Sigmoid colon (tissue), 4 donors: ENCODE measurements around the gene CDC40.

Experiments
- POLR2AphosphoS5 ChIP-seq, 4 donors: sonication (generic); formaldehyde crosslinking; IDR thresholded peaks; one replicate each; pipeline ENCODE4 v1.6.1; 2017; ENCODE audit warnings: antibody characterized with exemption in 4 of 4
- TF ChIP-seq, protein P1 (sequence below), 4 experiments: fragments of 450-650 bp in 3 of 4; fragments of 200-600 bp in 1 of 4; IDR thresholded peaks; one replicate each; pipeline ENCODE4 v1.5.1; 2016 to 2019; ENCODE audit warnings: antibody characterized with exemption in 4 of 4, mild to moderate bottlenecking in 3 of 4, moderate library complexity in 2 of 4

DNA sequence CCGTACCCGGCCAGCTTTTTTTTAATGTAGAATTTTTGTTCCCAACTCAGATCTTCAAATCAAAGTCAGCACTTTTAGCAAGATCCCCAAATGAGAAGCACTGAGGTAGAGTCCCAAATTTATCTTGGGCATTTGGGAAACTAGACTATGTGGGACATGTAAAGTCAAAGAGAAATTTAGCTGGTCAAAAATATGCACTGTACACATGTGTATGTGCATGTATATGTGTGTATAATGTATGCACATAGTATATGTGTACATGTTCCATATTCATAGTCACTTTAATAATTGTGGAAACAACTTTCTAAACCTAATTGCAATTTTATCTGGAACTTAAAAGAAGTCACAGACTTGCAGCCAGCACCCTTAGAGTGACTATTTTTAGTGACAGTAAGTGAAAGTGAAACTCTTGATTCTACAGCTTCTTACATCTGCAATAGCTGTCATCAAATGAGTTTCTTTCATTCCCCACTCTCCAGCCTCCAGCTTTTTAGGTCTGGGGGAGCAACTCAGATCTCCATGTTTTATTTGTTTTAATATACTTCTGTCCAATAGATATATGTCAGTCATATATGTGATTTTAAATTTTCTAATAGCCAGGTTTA lies 53.6 kb downstream of the CDC40 start:
- no peak for TF ChIP-seq POLR2AphosphoS5 (IDR thresholded peaks at IDR 0.05)
- TF ChIP-seq, protein P1, sequence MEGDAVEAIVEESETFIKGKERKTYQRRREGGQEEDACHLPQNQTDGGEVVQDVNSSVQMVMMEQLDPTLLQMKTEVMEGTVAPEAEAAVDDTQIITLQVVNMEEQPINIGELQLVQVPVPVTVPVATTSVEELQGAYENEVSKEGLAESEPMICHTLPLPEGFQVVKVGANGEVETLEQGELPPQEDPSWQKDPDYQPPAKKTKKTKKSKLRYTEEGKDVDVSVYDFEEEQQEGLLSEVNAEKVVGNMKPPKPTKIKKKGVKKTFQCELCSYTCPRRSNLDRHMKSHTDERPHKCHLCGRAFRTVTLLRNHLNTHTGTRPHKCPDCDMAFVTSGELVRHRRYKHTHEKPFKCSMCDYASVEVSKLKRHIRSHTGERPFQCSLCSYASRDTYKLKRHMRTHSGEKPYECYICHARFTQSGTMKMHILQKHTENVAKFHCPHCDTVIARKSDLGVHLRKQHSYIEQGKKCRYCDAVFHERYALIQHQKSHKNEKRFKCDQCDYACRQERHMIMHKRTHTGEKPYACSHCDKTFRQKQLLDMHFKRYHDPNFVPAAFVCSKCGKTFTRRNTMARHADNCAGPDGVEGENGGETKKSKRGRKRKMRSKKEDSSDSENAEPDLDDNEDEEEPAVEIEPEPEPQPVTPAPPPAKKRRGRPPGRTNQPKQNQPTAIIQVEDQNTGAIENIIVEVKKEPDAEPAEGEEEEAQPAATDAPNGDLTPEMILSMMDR (IDR thresholded peaks at IDR 0.05) = no peak
